BE2C (cell line): ENCODE data around the gene SERAC1.

ENCODE experiments used
- DNase-seq: peaks from one replicate; pipeline ENCODE4 v3.0.0-alpha.2; 2020
- H3K27me3 ChIP-seq: fragments of 250-450 bp; sonication (Bioruptor Pico); 2 replicates; pipeline ENCODE4 v1.5.1; 2020; ENCODE audit warnings: mild to moderate bottlenecking
- H3K36me3 ChIP-seq: fragments of 250-450 bp; sonication (Bioruptor Pico); 2 replicates; pipeline ENCODE4 v1.5.1; 2020; ENCODE audit warnings: mild to moderate bottlenecking
- H3K4me1 ChIP-seq: fragments of 250-450 bp; sonication (Bioruptor Pico); 2 replicates; pipeline ENCODE4 v1.5.1; 2020
- H3K4me3 ChIP-seq: 2 replicates; pipeline ENCODE4 v1.5.1; 2011; ENCODE audit warnings: low read depth, low read length
- H3K9me3 ChIP-seq: fragments of 250-450 bp; sonication (Bioruptor Pico); 2 replicates; pipeline ENCODE4 v1.5.1; 2020
- TF ChIP-seq, protein P1 (sequence below): IDR thresholded peaks from 2 replicates; pipeline ENCODE4 v1.5.1; 2012; ENCODE audit warnings: mild to moderate bottlenecking, low read depth, low read length

Gene SERAC1

DNA sequence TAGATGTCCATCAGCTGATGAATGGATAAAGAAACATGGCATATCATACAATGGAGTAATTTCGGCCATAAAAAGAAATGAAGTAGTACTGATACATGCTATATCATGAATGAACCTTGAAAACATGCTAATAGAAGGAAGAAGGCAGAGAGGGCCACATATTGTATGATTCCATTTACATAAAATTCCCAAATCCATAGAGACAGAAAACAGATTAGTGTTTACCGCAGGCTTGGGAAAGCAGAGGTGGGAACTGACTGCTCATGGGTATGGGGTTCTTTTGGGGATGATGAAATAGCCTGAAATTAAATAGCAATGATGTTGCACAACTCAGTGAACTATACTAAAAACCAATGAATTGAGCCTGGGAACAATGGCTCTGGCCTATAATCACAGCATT, 58.3 kb downstream of the SERAC1 start:
- Histone ChIP-seq H3K4me3 (no peak overlapping the region), H3K36me3 (no peaks in the 10 kb centered on the region), H3K4me1 (no peaks in the 10 kb centered on the region), H3K9me3 (no peaks in the 10 kb centered on the region), H3K27me3 (no peaks in the 10 kb centered on the region)
- TF ChIP-seq, protein P1, sequence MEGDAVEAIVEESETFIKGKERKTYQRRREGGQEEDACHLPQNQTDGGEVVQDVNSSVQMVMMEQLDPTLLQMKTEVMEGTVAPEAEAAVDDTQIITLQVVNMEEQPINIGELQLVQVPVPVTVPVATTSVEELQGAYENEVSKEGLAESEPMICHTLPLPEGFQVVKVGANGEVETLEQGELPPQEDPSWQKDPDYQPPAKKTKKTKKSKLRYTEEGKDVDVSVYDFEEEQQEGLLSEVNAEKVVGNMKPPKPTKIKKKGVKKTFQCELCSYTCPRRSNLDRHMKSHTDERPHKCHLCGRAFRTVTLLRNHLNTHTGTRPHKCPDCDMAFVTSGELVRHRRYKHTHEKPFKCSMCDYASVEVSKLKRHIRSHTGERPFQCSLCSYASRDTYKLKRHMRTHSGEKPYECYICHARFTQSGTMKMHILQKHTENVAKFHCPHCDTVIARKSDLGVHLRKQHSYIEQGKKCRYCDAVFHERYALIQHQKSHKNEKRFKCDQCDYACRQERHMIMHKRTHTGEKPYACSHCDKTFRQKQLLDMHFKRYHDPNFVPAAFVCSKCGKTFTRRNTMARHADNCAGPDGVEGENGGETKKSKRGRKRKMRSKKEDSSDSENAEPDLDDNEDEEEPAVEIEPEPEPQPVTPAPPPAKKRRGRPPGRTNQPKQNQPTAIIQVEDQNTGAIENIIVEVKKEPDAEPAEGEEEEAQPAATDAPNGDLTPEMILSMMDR: no peak
- no peak for DNase-seq

DNA sequence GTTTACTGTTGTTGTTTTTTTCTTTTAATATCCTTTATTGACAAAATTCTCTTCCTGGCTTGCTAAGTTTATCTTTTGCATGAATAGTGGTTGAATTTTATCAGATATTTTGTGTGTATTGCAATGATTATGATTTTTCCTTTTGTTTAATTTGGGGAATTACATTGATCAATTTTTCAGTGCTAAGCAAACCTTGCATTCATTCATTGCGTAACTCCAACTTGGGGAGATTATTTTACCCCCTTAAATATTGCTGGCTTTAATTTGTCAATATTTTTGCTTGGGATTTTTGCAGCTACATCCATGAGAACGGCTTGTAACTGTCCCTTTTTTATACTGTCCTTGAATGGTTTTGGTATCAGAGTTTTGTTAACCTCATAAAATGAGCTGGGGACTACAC, 63.4 kb downstream of the SERAC1 start:
- no peak overlapping the region for H3K4me3 ChIP-seq
- no peaks in the 10 kb centered on the region for H3K9me3 ChIP-seq
- TF ChIP-seq, protein P1: no peak
- no peaks in the 10 kb centered on the region for H3K27me3 ChIP-seq
- H3K36me3 ChIP-seq: no peaks in the 10 kb centered on the region
- DNase-seq: no peak
- H3K4me1 ChIP-seq: no peaks in the 10 kb centered on the region

DNA sequence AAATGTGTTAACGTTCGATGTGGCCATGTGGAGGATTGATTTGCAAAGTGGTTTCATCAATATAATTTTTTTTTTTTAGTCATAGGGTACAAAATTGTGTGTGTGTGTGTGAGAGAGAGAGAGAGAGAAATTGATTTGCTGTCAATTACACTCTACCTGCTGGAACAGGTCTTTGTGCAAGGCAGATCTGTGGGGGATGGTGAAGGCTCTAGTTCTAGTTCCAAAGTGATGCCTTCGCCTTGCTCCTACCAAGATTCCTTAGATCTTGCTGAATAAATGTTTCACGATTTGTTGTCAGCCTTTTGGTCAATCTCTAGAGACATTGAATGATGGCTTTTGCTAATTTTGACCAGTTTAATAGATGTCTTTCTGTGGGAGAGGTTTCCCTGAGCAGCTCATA, 64.8 kb downstream of the SERAC1 start:
- Histone ChIP-seq H3K4me3 (no peak overlapping the region), H3K27me3 (no peaks in the 10 kb centered on the region), H3K9me3 (no peaks in the 10 kb centered on the region), H3K36me3 (no peaks in the 10 kb centered on the region), H3K4me1 (no peaks in the 10 kb centered on the region)
- DNase-seq: no peak
- TF ChIP-seq, protein P1: no peak

DNA sequence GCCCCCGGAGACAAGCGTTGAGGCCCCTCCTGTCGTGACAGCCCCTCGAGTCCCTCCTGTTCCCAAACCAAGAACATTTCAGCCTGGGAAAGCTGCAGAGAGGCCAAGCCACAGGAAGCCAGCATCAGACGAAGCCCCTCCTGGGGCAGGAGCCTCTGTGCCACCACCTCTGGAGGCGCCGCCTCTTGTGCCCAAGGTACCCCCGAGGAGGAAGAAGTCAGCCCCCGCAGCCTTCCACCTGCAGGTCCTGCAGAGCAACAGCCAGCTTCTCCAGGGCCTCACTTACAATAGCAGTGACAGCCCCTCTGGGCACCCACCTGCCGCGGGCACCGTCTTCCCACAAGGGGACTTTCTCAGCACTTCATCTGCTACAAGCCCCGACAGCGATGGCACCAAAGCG, 72.4 kb downstream of the SERAC1 start:
- H3K27me3 ChIP-seq: no peaks in the 10 kb centered on the region
- H3K4me3 ChIP-seq: no peak overlapping the region
- H3K4me1 ChIP-seq: no peaks in the 10 kb centered on the region
- H3K36me3 ChIP-seq: no peaks in the 10 kb centered on the region
- no peak for DNase-seq
- TF ChIP-seq, protein P1: no peak
- no peaks in the 10 kb centered on the region for H3K9me3 ChIP-seq

DNA sequence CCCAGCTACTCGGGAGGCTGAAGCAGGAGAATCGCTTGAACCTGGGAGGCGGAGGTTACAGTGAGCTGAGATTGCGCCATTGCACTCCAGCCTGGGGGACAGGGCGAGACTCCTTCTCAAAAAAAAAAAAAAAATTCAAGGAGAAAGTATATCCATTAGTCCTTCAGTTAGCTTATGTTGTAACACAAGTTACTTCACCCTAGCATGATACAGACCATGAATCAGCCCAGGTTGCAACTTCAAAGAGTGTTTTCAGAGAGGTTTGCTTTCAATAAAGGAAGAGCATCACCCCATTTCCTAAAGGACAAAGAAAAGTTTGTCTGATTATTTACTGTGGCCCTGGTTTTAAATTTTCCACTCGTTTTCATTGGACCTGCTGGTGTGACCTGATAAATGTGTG, 73.0 kb downstream of the SERAC1 start:
- H3K27me3 ChIP-seq: no peaks in the 10 kb centered on the region
- no peak for DNase-seq
- no peaks in the 10 kb centered on the region for H3K36me3 ChIP-seq
- TF ChIP-seq, protein P1: no peak
- H3K4me3 ChIP-seq: no peak overlapping the region
- no peaks in the 10 kb centered on the region for H3K4me1 ChIP-seq
- no peaks in the 10 kb centered on the region for H3K9me3 ChIP-seq

DNA sequence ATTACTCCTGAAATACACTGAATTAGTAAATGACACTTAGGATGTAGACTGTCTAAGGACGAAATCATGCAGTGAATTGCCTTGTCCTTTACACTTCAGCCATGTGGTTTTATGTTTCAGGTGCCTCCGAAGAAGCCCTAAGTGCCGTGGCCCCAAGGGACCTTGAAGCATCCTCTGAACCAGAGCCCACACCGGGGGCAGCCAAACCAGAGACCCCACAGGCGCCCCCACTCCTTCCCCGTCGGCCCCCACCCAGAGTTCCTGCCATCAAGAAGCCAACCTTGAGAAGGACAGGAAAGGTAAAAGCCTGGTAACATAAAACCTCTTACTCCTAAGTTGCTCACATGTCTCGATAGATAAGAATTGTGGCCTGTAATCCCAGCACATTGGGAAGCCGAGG, 75.3 kb downstream of the SERAC1 start:
- H3K4me1 ChIP-seq: no peaks in the 10 kb centered on the region
- no peaks in the 10 kb centered on the region for H3K9me3 ChIP-seq
- H3K36me3 ChIP-seq: no peaks in the 10 kb centered on the region
- TF ChIP-seq, protein P1: no peak
- no peak for DNase-seq
- no peak overlapping the region for H3K4me3 ChIP-seq
- H3K27me3 ChIP-seq: no peaks in the 10 kb centered on the region
